Neural cell (in vitro differentiated cells): ENCODE measurements around the gene PLCB4. TPM values are rescaled to one million over a fixed set of nuclear protein-coding genes. Genes with fewer than 3 reads are reported as not detected.

Experiments used
- H2AFZ ChIP-seq: fragments of 200-600, 300-800 bp; sonication (generic), shearing (Covaris generic); 2 replicates; pipeline ENCODE4 v1.6.0; 2014; ENCODE audit warnings: low read depth, mild to moderate bottlenecking, antibody characterized with exemption, low read length, moderate library complexity
- H3F3A ChIP-seq: fragments of 200-600 bp; shearing (Covaris generic); 2 replicates; pipeline ENCODE4 v1.6.1; 2016; ENCODE audit warnings: mild to moderate bottlenecking, moderate library complexity, mixed read lengths, antibody characterized with exemption, low read length; ENCODE audit not compliant: insufficient read depth, poor library complexity, severe bottlenecking
- H3K27ac ChIP-seq: fragments of 200-600, 300-800 bp; sonication (generic), shearing (Covaris generic); 2 replicates; pipeline ENCODE4 v1.5.1; 2014; ENCODE audit warnings: mild to moderate bottlenecking, low read length, moderate library complexity
- H3K27me3 ChIP-seq: fragments of 300-800, 200-600 bp; sonication (generic), shearing (Covaris generic); 2 replicates; pipeline ENCODE4 v1.6.0; 2014; ENCODE audit warnings: mild to moderate bottlenecking, low read depth, low read length, moderate library complexity; ENCODE audit not compliant: insufficient read depth
- H3K36me3 ChIP-seq: fragments of 300-800, 200-600 bp; sonication (generic), shearing (Covaris generic); 2 replicates; pipeline ENCODE4 v1.5.1; 2014; ENCODE audit warnings: mild to moderate bottlenecking, antibody characterized with exemption, low read length, moderate library complexity; ENCODE audit not compliant: insufficient read depth
- H3K4me2 ChIP-seq: fragments of 300-800, 200-600 bp; sonication (generic), shearing (Covaris generic); 2 replicates; pipeline ENCODE4 v1.6.0; 2014; ENCODE audit warnings: mild to moderate bottlenecking, low read length
- H3K4me3 ChIP-seq: fragments of 300-800, 200-600 bp; sonication (generic), shearing (Covaris generic); 2 replicates; pipeline ENCODE4 v1.5.1; 2014; ENCODE audit warnings: mild to moderate bottlenecking, low read length, moderate library complexity
- H3K79me2 ChIP-seq: fragments of 200-600 bp; shearing (Covaris generic); replicated peaks from 2 replicates; pipeline ENCODE4 v1.6.0; 2014; ENCODE audit warnings: mild to moderate bottlenecking, low read length, moderate library complexity; ENCODE audit not compliant: insufficient read depth
- H3K9ac ChIP-seq: fragments of 300-800, 200-600 bp; sonication (generic), shearing (Covaris generic); 2 replicates; pipeline ENCODE4 v1.6.1; 2016; ENCODE audit warnings: mild to moderate bottlenecking, low read length, mixed read lengths
- H3K9me2 ChIP-seq: fragments of 200-600 bp; shearing (Covaris generic); 2 replicates; pipeline ENCODE4 v1.6.1; 2016; ENCODE audit warnings: mild to moderate bottlenecking, low read length, mixed read lengths; ENCODE audit not compliant: insufficient read depth
- H3K9me3 ChIP-seq: fragments of 200-600, 300-800 bp; sonication (generic), shearing (Covaris generic); 2 replicates; pipeline ENCODE4 v1.6.1; 2016; ENCODE audit warnings: mild to moderate bottlenecking, mixed run types, low read length, moderate library complexity, mixed read lengths
- H4K20me1 ChIP-seq: fragments of 200-600 bp; shearing (Covaris generic); 2 replicates; pipeline ENCODE4 v1.6.1; 2016; ENCODE audit warnings: mild to moderate bottlenecking, mixed run types; ENCODE audit not compliant: insufficient read depth
- EP300 ChIP-seq: fragments of 450-650 bp; conservative IDR thresholded peaks from 2 replicates; pipeline ENCODE4 v1.6.1; 2014; ENCODE audit warnings: antibody characterized with exemption, mild to moderate bottlenecking, moderate library complexity; ENCODE audit not compliant: poor library complexity, severe bottlenecking
- EZH2 ChIP-seq: fragments of 200-600, 300-800 bp; shearing (Covaris generic), sonication (generic); IDR thresholded peaks from 2 replicates; pipeline ENCODE4 v1.6.1; 2014; ENCODE audit warnings: antibody characterized with exemption, low read length, borderline replicate concordance, mild to moderate bottlenecking; ENCODE audit not compliant: insufficient read depth, poor library complexity, severe bottlenecking
- MXI1 ChIP-seq: fragments of 450-650 bp; conservative IDR thresholded peaks from 2 replicates; pipeline ENCODE4 v1.6.1; 2014; ENCODE audit warnings: antibody characterized with exemption, mild to moderate bottlenecking; ENCODE audit not compliant: poor library complexity, severe bottlenecking
- POLR2AphosphoS5 ChIP-seq: IDR thresholded peaks from 2 replicates; pipeline ENCODE4 v1.6.1; 2012
- RAD21 ChIP-seq: fragments of 450-650 bp; conservative IDR thresholded peaks from 2 replicates; pipeline ENCODE4 v1.6.1; 2014; ENCODE audit warnings: antibody characterized with exemption, mild to moderate bottlenecking, moderate library complexity
- SMC3 ChIP-seq: fragments of 450-650 bp; conservative IDR thresholded peaks from 2 replicates; pipeline ENCODE4 v1.6.1; 2014; ENCODE audit warnings: antibody characterized with exemption, mild to moderate bottlenecking, moderate library complexity; ENCODE audit not compliant: poor library complexity
- TAF1 ChIP-seq: IDR thresholded peaks from 2 replicates; pipeline ENCODE4 v1.6.1; 2012; ENCODE audit warnings: low read depth
- polyA plus RNA-seq: library from polyadenylated mRNA; depleted of rRNA; stranded (reverse); fragments of >200 nt; gene quantifications from 2 replicates; pipeline ENCODE4 v1.2.3, GENCODE V29; 2014
- TF ChIP-seq, protein P1 (sequence below): IDR thresholded peaks from 2 replicates; pipeline ENCODE4 v1.6.1; 2012; ENCODE audit warnings: borderline replicate concordance
- TF ChIP-seq, protein P2 (sequence below): fragments of 450-650 bp; IDR thresholded peaks from 2 replicates; pipeline ENCODE4 v1.5.1; 2014; ENCODE audit warnings: antibody characterized with exemption, mild to moderate bottlenecking, moderate library complexity; ENCODE audit not compliant: poor library complexity, severe bottlenecking

Gene PLCB4
- polyA plus RNA-seq, 1 donor from 2014 or later, result 13.1 TPM

- Histone ChIP-seq H2AFZ (no peak overlapping the region), H4K20me1 (no peaks in the 10 kb centered on the region), H3K36me3 (no peaks in the 10 kb centered on the region), H3K9me3 (no peaks in the 10 kb centered on the region), H3F3A (no peaks in the 10 kb centered on the region), H3K4me3 (no peak overlapping the region), H3K9me2 (no peaks in the 10 kb centered on the region), H3K79me2 (no peaks in the 10 kb centered on the region), H3K4me2 (no peak overlapping the region), H3K27me3 (no peaks in the 10 kb centered on the region), H3K9ac (no peak overlapping the region), H3K27ac (no peak overlapping the region)
- TF ChIP-seq EP300 (no peak), EZH2 (no peak), TAF1 (no peak), MXI1 (no peak), RAD21 (no peak), POLR2AphosphoS5 (no peak), SMC3 (no peak)
- TF ChIP-seq, protein P1, sequence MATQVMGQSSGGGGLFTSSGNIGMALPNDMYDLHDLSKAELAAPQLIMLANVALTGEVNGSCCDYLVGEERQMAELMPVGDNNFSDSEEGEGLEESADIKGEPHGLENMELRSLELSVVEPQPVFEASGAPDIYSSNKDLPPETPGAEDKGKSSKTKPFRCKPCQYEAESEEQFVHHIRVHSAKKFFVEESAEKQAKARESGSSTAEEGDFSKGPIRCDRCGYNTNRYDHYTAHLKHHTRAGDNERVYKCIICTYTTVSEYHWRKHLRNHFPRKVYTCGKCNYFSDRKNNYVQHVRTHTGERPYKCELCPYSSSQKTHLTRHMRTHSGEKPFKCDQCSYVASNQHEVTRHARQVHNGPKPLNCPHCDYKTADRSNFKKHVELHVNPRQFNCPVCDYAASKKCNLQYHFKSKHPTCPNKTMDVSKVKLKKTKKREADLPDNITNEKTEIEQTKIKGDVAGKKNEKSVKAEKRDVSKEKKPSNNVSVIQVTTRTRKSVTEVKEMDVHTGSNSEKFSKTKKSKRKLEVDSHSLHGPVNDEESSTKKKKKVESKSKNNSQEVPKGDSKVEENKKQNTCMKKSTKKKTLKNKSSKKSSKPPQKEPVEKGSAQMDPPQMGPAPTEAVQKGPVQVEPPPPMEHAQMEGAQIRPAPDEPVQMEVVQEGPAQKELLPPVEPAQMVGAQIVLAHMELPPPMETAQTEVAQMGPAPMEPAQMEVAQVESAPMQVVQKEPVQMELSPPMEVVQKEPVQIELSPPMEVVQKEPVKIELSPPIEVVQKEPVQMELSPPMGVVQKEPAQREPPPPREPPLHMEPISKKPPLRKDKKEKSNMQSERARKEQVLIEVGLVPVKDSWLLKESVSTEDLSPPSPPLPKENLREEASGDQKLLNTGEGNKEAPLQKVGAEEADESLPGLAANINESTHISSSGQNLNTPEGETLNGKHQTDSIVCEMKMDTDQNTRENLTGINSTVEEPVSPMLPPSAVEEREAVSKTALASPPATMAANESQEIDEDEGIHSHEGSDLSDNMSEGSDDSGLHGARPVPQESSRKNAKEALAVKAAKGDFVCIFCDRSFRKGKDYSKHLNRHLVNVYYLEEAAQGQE, result no peak
- TF ChIP-seq, protein P2, sequence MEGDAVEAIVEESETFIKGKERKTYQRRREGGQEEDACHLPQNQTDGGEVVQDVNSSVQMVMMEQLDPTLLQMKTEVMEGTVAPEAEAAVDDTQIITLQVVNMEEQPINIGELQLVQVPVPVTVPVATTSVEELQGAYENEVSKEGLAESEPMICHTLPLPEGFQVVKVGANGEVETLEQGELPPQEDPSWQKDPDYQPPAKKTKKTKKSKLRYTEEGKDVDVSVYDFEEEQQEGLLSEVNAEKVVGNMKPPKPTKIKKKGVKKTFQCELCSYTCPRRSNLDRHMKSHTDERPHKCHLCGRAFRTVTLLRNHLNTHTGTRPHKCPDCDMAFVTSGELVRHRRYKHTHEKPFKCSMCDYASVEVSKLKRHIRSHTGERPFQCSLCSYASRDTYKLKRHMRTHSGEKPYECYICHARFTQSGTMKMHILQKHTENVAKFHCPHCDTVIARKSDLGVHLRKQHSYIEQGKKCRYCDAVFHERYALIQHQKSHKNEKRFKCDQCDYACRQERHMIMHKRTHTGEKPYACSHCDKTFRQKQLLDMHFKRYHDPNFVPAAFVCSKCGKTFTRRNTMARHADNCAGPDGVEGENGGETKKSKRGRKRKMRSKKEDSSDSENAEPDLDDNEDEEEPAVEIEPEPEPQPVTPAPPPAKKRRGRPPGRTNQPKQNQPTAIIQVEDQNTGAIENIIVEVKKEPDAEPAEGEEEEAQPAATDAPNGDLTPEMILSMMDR, result no peak
Observed at GRCh38 chr20:9339708-9340107, 270.8 kb downstream of the PLCB4 start.

- Histone ChIP-seq H4K20me1 (no peaks in the 10 kb centered on the region), H3K9me3 (no peaks in the 10 kb centered on the region), H3K36me3 (no peaks in the 10 kb centered on the region), H3K9ac (no peak overlapping the region), H3K4me3 (no peak overlapping the region), H3K4me2 (no peak overlapping the region), H2AFZ (no peak overlapping the region), H3K27me3 (no peaks in the 10 kb centered on the region), H3K79me2 (no peaks in the 10 kb centered on the region), H3K27ac (no peak overlapping the region), H3F3A (no peaks in the 10 kb centered on the region), H3K9me2 (no peaks in the 10 kb centered on the region)
- TF ChIP-seq POLR2AphosphoS5 (no peak), EZH2 (no peak)
Observed at GRCh38 chr20:9342651-9343050, 273.8 kb downstream of the PLCB4 start.
